Astrocyte of the cerebellum (primary cell): Measurements from ENCODE around the gene ZG16B.

Experiments used
- DNase-seq: peaks from one replicate; pipeline ENCODE4 v3.0.0-alpha.2; 2011; ENCODE audit warnings: low read depth
- H3K4me3 ChIP-seq: 2 replicates; pipeline ENCODE4 v1.5.1; 2011; ENCODE audit warnings: mild to moderate bottlenecking, low read depth, low read length, moderate library complexity
- in situ Hi-C: cut with HindIII; loops from 2 replicates; pipeline ENCODE4 v1.10.0; 2017; ENCODE audit warnings: low sequenced_read_pairs
- TF ChIP-seq, protein P1 (sequence below): IDR thresholded peaks from 2 replicates; pipeline ENCODE4 v1.5.1; 2012; ENCODE audit warnings: low read length, low read depth, moderate library complexity, mild to moderate bottlenecking; ENCODE audit errors: missing control alignments

Gene ZG16B

GRCh38 chr16:2795395-2796143 is 34.5 kb upstream of the ZG16B start:
- DNase-seq = no peak
- TF ChIP-seq, protein P1, sequence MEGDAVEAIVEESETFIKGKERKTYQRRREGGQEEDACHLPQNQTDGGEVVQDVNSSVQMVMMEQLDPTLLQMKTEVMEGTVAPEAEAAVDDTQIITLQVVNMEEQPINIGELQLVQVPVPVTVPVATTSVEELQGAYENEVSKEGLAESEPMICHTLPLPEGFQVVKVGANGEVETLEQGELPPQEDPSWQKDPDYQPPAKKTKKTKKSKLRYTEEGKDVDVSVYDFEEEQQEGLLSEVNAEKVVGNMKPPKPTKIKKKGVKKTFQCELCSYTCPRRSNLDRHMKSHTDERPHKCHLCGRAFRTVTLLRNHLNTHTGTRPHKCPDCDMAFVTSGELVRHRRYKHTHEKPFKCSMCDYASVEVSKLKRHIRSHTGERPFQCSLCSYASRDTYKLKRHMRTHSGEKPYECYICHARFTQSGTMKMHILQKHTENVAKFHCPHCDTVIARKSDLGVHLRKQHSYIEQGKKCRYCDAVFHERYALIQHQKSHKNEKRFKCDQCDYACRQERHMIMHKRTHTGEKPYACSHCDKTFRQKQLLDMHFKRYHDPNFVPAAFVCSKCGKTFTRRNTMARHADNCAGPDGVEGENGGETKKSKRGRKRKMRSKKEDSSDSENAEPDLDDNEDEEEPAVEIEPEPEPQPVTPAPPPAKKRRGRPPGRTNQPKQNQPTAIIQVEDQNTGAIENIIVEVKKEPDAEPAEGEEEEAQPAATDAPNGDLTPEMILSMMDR = no peak
- H3K4me3 ChIP-seq = no peak overlapping the region
- in situ Hi-C loops = no loop called here

DNA sequence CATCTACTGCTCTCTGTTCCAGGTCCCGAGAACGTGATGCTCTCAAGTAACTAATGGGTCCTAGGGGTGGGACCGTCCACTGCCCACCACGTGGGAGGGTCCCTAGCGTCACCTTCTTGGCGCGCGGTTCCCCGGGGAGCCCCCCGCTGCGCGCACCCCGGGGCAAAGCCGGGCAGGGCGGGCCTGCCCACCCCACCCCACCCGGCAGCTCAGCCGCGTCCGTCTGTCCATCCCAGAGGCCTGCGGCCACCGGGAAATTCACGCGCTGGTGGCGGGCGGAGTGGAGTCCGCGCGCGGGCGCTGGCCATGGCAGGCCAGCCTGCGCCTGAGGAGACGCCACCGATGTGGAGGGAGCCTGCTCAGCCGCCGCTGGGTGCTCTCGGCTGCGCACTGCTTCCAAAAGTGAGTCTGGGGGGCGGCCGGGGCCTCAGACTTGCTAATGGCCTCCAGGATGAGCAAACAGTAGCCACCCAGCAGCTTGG is 31.3 kb upstream of the ZG16B start:
- no peak overlapping the region for H3K4me3 ChIP-seq
- in situ Hi-C loops = no loop called here
- TF ChIP-seq, protein P1 = no peak
- DNase-seq = no peak

- no peak for DNase-seq
- TF ChIP-seq, protein P1 = no peak
- H3K4me3 ChIP-seq = no peak overlapping the region
- in situ Hi-C loops = no loop called here
These were observed 30.8 kb upstream of the ZG16B start for GRCh38 chr16:2799205-2799858.

GRCh38 chr16:2799859-2800226 is 30.3 kb upstream of the ZG16B start:
- DNase-seq = no peak
- in situ Hi-C loops = no loop called here
- TF ChIP-seq, protein P1 = no peak
- H3K4me3 ChIP-seq = no peak overlapping the region

DNA sequence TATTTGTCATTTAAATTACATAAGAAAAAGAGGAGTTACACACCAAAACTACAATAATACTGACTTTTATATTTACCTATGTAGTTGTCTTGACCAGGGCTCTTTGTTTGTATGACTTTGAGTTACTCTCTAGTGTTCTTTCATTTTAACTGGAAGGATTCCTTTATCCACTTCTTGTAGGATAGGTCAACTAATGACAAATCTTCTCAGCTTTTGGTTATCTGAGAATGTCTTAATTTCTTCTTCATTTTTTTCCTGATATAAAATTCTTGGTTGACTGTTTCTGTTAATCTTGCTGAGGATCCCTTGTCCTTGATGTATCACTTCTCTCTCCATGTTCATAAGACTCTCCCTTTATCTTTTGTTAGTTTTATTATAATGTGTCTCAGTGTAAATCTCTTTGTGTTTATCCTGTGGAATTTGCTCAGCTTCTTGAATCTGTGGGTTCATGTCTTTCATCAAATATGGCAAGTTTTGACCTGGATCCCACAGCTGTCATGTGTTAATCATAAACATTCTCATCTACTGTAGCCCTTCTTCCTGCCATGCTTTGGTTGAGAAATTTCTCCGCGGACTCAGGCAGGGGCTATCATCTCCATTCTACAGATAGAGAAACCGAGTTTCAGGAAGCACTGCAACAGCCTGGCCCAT is 26.4 kb upstream of the ZG16B start:
- TF ChIP-seq, protein P1 = no peak
- H3K4me3 ChIP-seq = no peak overlapping the region
- in situ Hi-C loops = no loop called here
- DNase-seq = no peak

- TF ChIP-seq, protein P1 = no peak
- no peak overlapping the region for H3K4me3 ChIP-seq
- no peak for DNase-seq
- in situ Hi-C loops = no loop called here
These were observed 25.4 kb upstream of the ZG16B start for GRCh38 chr16:2804728-2805127.
